Activated gamma-delta T cell treated with Interleukin-2 at 50 U/mL for 16 hours (primary cell): ENCODE measurements around the gene NUP210.
"Not testable (repeated sequence)": the region's sequence is repeated elsewhere in the genome, so short reads cannot be mapped to it uniquely, and the experiment has no call there.

Experiments used
- DNase-seq: peaks from one replicate; pipeline ENCODE4 v3.0.0-alpha.2; 2020

NUP210 gene

DNA sequence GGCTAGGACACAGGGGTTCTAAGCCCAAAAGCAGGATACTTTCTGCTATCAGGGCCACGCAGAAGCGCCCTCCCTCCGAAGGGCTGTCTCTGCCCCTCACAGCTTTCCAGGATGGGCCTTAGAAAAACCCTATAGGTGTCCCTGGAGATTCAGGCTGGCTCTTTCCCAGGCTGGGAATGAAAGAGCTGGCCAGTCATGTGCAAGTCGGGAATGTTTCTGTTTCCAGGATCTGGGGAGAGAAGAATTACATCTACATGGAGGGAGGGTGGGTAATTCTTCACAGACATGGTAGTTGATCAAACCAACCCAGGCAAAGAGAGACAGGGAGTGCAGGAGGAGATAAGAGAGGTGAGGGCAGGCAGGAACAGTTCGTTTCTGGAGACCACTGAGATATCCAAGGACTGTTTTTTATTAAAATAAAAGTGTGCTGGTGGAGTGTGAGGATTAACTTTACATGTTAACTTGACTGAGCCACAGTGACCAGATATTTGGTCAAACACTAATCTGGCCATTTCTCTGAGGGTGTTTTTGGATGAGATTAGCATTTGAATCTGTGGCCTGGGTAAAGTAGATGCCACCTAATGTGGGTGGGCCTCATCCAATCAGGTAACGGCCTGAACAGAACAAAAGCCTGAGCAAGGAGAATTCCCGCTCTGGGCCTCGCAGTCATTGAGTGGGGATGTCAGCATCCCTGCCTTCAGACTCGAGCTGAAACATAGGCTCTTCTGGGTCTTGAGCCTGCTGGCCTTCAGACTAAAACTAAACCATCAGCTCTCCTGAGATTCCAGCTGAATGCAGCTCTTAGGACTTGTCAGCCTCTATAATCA lies 15.3 kb downstream of the NUP210 start:
- no peak for DNase-seq

DNA sequence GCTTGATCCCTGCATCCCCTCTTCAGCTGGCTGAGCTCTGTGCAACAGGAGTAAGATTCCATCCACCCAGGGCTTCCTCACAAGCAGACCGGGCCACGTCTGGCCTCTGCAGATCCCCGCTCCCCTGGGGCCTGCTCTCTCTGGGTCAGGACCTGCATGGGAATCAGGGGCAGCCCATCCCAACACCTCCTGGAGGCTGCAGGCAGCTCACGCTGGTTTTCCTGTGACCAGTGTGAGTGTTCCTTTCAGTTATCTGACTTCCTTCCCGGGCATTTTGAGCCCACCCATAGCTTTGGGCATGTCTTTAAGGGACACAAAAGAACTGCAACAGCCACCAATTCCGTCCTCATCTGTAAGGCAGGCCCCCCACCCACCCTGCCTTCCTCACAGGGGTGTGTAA lies 16.3 kb downstream of the NUP210 start:
- DNase-seq = no peak

DNA sequence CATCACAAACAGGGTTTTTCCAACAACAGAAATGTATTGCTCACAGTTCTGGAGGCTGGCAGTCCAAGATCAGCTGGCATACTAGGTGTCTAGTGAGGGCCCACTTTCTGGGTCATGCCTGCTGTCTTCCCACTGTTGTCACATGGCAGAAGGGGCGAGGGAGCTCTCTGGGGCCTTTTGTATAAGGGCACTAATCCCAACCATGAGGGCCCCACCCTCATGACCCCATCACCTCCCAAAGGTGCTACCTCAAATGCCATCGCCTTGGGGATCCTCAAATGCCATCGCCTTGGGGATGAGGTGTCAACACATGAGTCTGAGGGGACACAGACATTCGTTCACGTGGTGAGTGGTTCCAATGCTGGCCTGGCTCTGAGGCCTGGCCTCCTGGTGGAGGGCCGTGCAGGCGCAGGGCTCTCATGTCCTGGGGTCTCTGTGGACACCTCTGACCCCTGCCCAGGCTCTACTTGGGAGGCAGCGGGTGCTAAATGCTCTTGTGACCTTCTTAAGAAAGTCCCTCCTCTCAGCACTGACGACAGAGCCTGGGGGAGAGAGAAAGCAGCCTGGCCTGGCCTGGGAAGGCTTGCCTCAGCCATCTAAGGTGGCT lies 16.8 kb downstream of the NUP210 start:
- no peak for DNase-seq

DNA sequence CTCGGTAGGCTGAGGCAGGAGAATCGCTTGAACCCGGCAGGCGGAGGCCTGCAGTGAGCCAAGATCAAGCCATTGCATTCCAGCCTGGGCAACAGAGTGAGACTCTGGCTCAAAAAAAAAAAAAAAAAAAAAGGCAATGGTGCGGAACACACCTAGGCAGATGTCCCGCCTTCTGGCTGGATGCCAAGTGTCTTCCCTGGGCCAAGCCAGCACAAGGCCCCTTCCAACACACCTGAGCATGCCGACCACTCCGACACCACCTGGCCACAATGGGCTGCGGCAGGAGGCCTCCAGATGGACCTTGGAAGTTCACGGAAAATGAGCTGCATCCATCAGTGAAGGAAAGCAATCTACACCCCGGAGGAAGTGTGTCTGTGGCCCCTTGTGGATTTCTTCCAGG lies 19.0 kb downstream of the NUP210 start:
- DNase-seq = no peak

DNA sequence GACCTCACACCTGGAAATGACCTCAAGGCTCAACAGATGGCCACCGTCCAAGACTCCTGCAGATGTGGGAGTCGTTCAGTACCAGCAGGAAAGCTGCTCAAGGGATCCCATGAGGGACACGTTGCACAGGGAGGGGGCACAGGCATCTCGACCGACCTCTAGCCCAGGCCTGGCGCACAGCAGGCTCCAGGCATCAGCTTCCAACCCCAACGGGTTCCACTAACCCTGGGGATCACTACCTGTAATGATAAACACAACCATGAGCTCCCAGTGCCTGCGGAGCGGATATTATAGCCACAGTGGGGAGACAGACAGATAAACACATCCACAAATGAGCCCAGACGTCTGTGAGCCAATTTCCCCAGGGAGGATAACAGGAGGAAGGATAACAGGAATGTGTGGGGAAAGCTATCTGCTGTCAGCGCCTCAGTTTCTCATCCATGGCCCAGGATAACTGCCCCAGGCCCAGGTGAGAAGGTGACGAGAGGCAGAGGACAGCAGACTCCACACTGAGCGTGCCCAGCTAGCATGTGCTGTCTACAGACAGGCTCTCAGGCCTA lies 19.9 kb downstream of the NUP210 start:
- no peak for DNase-seq

DNA sequence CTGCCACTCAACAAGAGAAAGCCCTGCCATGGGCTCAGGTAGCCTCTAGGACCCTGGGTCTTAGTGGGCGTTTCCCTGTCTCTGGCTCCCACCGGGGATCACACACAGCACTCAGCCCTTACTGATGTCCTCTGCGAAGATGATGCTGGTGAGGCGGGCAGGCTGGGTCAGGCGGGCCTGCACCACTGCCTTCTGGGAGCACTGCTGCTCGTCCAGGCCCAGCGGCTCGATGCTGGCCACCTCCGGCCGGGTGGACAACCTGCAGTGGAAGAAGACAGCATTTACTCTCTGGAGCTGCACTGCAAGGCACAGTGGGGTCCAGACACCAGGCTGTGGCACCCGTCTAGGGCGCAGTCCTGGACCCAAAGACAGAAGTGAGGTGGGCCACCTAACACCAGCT lies 20.5 kb downstream of the NUP210 start:
- DNase-seq = no peak

DNA sequence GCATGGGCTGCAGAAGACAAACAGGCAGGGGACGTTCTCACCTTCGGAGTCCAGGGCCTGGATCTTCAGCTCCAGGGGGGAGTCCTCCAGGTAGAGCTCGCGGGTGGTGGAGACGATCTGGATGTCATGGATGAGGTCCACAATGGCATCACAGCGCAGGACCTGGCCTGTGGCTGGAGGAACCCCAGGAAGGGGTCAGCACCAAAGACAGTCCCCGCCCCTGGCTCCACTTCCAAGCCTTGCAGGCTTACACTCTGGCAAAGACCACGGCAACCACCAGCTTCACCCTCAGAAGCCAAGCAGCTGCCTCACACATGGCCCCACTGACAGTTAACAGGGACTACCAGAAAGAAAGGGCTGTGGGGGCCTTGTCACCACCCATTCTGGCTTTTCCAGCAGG lies 22.8 kb downstream of the NUP210 start:
- no peak for DNase-seq

DNA sequence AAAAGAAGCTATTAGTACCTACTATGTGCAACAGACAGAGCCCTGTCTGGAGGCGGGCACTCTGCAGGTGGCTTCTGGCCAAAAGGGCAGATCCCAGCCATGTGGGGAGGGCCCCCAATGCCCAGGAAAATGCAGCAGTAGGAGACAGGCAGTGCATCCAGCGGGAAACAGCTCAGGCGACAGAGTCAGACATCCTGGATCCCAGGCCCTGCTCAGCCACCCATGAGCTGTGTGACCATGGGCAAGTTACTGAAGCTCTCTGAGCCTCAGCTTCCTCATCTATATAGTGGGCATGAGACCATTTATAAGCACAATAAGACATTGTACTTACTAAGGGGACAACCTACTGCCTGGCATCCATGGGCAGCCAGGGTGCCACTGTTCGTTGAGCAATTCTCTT lies 25.8 kb downstream of the NUP210 start:
- no peak for DNase-seq

DNA sequence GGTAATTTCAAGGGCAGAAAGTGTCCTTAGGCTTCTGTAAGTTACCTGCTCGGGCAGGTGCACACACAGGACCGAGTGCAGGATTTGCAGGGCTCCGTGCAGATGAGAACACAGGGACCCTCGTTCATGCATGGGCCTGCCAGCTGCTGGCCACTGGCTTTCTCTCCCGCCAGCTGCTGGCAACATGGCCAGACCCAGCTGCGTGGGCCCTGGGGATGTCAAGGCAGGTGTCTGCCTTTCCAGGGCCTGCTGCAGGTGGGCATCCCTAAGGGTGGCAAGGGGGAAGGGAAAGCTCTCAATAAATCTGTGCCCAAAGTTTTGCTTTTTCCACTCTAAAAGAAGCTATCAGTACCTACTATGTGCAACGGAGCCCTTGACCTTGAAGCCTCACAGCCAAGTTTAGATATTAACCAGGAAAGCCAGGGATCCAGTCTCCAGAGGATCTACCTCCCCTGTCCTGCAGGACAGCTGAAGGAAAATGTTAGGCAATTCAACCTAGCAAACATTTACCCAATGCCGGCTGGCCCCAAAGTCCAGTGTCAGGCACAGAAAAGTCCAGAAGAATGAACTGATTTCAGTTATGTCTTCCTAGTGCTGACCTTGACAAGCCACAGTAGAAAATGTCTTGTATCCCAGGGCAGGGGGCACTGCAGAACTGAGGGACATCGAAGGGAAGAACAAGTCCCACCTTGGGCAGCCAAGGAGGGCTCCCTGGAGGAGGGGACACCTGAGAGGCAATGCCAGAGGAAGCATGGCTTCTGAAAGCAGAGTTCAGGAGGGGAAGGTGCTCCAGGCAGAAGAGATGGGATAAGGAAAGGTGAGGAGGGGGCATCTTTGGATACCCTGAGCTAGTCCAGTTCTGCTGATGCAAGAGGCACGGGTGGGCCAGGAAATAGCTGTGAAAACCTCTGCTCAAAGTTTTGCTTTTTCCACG lies 26.4 kb downstream of the NUP210 start:
- DNase-seq = no peak

DNA sequence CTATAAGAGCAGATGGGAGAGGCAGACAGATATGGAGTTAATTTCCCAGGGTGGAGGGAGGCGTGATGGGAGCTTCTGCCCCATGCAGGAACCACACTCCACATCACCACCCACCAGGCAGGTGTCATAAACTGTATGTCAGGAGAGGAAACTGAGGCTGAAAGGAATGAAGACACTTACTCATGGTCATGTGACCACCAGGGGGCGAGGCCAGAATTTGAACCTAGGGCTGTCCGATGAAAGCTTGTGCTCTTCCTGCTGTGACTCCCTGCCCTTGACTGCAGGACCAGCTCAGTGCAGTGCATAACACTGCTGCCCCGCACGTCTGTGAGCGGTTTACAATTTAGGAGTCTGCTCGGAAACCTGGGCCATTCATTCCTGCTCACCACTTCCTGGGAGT lies 28.8 kb downstream of the NUP210 start:
- DNase-seq = peak; percentile 20

DNA sequence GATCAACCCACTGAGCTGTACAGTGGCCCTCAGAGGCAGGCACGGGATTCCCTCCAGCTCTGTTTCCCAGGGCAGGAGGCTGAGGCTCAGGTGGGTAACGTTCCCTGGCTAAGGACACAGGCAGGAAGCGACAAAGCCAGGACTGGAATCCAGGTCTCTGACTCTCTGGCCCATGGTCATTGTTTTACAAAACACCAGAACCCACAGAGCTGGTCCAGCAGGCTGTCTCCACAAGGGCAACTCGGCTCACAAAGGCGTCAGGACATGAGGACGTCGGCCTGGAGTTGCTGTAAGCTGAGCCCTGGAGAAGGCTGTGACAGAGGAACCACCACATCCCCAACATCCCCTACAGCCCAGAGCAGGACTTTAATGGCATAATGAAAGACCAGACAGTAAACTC lies 30.7 kb downstream of the NUP210 start:
- DNase-seq = no peak

DNA sequence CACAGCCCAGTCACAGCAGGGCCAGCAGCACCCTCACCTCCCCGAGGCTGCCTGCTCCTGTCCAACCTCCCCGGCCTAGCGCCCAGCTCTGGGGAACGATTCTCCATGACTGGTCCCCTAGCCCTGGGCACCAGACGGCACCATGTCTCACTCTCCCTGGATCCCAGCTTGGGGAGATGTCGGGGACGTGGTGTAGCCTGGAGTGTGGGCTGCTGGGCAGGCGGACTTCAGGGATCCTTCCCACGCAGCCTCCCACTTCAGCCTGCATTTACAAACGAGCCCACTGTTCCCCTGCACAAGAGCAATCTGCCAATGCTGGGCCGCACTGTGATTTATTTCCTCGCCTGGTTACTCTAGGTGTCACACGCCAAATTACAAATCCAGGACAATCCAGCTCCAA lies 31.3 kb downstream of the NUP210 start:
- DNase-seq = no peak

DNA sequence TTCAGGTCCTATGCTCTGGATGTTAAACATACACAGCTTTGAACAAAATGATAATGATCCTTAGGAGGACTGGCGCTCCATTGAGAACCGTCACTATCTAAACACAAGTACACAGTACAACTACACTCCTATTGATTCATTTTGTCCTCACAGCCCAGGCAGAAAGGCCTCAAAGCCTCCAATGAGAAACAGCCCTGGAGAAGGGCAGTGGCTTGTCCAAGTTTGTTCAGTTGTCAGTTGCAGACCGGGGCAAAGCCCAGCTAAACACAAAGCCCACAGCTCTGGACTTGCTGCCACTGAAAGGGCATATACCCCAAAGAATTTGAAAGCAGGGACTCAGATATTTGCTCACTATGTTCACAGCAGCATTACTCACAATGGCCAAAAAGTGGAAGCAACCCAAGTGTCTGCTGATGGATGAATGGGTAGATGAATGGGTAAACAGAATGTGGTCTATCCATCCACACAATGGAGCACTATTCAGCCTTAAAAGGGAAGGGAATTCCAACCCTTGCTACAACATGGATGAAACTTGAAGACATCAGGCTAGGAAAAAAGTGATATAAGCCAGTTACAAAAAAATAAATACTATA lies 34.7 kb downstream of the NUP210 start:
- DNase-seq = no peak

DNA sequence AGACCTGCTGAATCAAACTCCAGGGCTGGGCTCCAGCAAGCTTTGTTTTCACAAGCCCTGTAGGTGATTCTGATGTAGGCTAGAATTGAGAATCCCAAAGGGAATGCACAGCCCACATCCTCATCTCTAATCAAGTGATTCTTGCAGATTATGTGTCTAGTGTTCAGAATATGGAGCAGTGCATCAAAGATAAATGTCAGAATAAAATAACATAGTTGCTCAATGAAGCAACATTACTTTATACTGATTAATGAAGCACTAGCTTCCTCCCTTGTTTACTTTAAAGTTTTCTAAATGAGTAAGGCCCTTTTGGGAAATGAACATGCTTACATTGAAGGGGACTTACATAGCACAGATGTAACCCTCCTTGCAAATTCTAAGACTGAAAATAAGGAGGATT lies 39.2 kb downstream of the NUP210 start:
- DNase-seq = no peak

DNA sequence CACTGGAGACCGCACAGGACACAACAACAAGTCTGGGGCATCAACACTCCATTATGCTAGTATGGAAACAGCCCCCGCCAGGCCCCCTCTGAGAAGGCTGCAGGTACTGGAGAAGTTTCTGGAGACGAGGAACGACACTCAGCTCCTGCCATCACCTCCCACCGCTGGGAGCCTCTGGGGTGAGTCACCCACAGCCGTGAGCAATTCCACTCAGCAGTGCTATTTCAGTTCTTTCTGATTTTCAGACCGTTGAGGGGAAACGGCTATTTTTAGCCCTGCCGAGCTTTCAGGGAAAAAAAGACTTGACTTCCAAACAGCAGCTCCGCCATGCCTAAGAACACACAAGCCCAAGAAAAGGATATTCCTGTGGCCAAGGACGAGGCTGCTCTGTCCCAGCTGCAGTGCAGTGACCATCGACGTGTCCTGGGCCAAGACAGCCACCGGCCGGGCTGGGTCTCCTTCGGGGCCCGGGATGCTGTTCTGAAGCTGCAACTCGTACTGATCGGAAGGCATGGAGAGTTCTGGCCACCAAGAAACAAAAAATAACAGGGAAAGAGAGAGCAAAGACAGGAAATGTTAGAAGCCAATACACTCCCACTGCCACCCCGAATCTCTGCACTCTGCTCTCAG lies 40.8 kb downstream of the NUP210 start:
- DNase-seq = no peak

DNA sequence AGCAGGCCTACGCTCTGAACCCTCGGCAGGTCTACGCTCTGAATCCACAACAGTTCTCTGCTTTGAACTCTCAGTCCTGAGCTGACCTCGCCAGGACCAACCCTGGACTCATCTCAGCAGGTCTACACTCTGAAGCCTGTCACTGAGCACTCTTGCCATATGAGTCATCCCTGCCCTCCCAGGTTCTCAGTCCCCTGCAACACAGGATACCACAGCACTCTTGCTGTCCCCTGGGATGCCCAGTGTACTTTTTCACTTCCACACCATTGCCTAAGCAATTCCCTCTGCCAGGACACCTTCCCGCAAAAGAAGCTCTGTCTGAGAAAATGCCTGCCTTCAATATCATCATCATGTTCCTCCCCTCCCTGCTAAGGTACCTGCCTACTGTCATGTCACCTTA lies 42.0 kb downstream of the NUP210 start:
- no peak for DNase-seq

DNA sequence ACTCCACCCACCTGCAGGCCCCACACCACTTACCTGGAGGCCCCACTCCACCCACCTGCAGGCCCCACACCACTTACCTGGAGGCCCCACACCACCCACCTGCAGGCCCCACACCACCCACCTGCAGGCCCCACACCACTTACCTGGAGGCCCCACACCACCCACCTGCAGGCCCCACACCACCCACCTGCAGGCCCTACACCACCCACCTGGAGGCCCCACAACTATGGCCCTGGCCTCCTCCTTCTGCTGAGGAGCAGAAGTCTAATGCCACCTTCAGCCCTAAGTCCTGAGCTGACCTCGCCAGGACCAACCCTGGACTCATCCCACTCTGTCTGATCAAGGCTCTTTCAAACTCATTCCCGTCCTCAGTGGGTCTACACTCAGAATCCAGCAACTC lies 42.4 kb downstream of the NUP210 start:
- DNase-seq = not testable (repeated sequence)

DNA sequence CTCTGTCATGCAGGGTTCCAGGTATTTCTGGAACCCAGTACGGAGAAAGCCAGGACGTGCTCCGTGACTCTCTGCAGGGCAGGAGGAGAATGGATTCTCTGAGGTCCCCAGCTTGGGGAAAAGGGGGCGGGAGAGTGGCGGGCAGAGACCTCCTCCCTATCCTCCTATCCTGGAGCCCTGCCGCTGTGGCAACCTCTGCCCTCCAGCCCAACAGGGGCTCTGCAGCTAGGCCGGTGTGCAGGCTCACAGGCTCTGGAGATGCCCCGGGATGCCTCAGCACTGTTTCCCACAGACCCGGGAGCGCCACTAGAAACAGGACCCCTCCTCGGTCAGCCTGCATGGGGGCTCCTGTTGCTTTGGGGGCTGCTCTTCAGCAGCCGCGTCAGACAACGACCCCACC lies 43.1 kb downstream of the NUP210 start:
- DNase-seq = no peak

DNA sequence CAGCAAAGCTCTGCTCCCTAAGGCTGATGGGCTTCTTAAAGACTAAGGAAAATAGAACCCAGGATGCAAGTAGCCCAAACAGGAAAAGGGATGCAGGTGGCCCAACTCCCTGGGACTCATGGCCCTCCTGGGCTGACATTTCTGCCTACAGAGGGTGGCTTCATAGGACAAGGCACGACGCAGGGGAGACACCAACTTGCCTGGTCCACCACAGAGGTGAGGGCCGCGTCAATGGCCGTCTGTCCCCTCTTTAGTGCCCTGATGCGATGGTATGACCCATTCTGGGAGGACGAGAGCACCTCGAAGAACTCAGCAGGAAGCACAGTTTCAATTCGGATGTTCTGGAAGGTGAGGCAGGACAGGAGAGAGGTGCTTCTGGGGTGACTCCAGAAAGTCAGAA lies 44.0 kb downstream of the NUP210 start:
- no peak for DNase-seq

DNA sequence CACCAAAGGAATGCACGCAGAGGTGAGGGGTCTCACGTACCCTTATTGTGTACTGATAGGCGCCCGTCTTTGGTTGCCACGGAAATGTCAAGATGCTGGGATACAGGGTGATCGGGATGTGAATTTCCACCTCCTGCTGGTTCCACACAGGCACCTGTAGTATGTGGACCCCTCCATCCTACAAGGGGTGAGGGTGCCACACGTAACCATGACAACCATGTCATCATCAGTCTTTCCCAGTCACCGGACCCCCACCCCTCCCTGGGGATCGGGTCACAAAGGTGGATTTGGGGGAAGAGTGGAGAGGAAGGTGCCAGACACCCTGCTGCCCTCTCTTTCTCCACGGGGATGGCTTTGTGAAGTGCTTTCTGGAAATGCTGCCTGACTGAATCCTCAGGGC lies 44.7 kb downstream of the NUP210 start:
- DNase-seq = no peak

DNA sequence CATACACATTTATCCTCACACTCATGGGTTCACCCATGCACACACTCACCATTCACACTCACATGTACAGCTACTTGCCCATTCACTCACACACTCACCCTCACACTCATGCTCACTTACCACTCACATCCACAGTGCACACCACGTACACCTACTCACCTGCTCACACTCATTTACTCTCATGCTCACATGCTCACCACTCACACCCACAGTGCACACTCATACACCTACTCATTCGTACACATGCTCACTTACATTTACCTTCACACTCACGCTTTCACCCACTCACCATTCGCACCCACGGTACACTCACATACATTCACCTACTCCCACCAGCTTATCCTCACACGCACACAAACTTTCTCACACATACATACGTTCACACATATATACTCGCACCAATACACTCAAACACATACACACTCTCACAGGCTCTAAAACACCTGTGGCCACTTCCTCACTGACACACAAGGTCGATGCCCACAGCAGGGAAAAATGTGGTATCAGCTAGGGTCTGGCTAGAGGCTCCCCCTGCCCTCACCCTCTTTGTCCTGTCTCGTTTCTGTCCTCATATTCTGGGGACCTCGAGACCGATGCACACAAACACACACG lies 46.0 kb downstream of the NUP210 start:
- no peak for DNase-seq

DNA sequence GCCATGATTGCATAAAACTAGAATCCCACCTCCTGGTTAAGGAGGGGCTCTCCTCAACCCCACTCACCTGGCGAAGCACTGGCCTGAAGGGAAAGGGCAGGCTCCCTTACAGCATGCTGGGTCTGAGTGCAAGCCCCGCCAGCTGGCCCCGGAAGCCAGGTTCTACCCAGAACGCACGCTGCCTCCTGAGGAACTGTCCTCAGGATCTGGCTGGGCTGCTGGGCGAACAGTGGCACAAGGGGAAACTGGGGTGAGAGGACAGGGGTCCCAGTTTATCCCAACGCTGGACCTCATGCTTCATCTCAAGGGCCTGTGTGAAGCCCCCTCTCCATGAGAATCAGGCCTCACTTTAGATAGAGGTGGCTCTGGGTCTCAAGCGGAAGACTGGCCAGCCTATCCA lies 47.5 kb downstream of the NUP210 start:
- DNase-seq = no peak
